DMS53 treated with DMSO at 0.1 percent for 48 hours (cell line): ENCODE measurements around the gene ZSWIM8.
"Not testable (repeated sequence)": the region's sequence is repeated elsewhere in the genome, so short reads cannot be mapped to it uniquely, and the experiment has no call there.

Experiments
- DNase-seq: peaks from one replicate; lab custom pipeline; 2025; ENCODE audit not compliant: unreplicated experiment; lab: John Stamatoyannopoulos, UW

ZSWIM8 gene, protein sequence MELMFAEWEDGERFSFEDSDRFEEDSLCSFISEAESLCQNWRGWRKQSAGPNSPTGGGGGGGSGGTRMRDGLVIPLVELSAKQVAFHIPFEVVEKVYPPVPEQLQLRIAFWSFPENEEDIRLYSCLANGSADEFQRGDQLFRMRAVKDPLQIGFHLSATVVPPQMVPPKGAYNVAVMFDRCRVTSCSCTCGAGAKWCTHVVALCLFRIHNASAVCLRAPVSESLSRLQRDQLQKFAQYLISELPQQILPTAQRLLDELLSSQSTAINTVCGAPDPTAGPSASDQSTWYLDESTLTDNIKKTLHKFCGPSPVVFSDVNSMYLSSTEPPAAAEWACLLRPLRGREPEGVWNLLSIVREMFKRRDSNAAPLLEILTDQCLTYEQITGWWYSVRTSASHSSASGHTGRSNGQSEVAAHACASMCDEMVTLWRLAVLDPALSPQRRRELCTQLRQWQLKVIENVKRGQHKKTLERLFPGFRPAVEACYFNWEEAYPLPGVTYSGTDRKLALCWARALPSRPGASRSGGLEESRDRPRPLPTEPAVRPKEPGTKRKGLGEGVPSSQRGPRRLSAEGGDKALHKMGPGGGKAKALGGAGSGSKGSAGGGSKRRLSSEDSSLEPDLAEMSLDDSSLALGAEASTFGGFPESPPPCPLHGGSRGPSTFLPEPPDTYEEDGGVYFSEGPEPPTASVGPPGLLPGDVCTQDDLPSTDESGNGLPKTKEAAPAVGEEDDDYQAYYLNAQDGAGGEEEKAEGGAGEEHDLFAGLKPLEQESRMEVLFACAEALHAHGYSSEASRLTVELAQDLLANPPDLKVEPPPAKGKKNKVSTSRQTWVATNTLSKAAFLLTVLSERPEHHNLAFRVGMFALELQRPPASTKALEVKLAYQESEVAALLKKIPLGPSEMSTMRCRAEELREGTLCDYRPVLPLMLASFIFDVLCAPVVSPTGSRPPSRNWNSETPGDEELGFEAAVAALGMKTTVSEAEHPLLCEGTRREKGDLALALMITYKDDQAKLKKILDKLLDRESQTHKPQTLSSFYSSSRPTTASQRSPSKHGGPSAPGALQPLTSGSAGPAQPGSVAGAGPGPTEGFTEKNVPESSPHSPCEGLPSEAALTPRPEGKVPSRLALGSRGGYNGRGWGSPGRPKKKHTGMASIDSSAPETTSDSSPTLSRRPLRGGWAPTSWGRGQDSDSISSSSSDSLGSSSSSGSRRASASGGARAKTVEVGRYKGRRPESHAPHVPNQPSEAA (N-terminal part only)

DNA sequence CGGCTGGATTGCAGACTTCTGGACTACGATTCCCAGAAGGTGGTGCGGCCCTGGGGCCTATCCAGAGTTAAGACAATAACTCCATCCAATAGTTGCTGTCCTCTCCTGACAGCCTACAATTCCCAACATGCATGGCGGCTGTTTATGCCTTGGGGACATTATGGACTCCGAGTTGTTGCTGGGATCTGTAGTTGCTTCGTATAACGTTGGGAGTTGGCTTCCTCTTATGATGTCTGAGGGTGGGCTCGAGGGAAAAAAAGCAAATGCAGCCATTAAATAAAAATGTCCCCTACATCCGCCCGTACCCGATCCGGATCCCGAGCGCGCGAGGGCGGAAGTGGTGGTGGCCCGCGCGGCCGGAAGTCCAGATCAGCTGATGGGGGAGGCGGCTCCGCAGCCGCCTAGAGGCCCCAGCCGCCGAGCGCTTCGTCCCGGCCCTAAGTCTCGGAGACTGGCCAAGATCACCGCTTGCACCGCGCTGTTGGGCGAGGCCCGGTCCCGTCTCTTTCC lies at the start of gene ZSWIM8:
Gene ZSWIM8 (plus strand): TSS at position 396 of the 510 bp plus-strand sequence. CDS start 273 bp downstream, outside the sequence.
- peak; percentile 88 for DNase-seq

DNA sequence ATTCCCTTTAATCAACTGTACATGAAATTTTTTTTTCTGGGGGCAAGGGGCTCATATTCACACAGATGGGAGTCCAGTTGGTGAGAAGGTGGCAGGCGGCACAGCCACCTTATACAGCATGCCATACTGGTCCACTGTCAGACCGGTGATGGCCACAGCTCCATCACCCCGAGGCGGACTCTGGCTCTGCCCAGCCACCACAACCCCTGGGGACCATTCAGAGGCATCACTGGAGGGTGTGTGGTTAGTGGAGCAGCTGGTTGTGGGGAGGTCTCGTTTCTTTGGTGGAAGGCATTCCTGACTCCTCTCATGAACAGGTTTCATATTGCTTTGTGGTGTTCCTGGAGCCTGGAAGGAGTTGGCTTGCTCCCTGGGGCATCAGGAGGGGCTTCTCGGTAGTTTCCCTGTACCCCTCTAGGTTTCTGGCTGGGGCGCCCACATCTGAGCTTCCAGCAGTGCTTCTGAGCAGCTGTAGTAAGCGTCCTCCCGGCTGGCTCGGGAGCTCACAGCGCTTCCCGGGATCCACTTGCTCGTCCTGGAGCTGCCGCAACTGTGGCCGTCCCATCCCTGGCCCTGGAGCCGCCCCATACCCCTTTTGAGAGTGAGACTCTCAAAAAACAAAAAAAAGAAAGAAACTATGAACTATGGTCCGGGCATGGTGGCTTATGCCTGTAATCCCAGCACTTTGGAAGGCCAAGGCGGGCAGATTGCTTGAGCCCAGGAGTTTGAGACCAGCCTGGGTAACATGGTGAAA lies 44.7 kb upstream of the ZSWIM8 start:
- DNase-seq: not testable (repeated sequence)

DNA sequence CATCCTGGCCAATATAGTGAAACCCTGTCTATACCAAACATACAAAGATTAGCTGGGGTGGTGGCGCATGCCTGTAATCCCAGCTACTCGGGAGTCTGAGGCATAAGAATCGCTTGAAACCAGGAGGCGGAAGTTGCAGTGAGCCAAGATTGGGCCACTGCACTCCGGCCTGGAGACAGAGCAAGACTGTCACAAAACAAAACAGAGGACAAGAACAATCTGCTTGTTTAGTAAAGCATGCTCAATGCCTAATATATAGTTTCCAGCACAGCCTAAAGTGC lies 43.0 kb upstream of the ZSWIM8 start:
- DNase-seq: no peak

DNA sequence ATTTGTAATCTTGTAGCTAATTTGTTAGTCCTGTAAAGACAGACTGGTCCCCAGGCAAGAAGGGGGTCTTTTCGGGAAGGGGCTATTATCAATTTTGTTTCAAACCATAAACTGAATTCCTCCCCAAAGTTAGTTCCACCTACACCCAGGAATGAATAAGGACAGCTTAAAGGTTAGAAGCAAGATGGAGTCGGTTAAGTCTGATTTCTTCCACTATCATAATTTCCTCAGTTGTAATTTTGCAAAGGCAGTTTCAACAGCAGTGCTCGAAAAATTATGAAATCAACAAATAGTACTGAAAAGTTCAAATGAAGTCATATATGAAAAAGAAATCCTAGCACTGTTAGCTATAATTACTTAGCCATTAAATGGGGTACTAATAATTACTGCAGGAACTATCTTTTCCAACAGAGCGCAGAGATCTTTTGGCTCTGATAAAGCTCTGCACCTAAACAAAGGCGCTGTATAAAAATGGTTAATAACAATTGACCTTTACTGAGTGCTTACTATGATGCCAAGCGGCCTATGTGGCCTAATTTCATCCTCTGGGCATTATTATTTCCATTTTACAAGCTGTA lies 42.0 kb upstream of the ZSWIM8 start:
- DNase-seq: no peak

DNA sequence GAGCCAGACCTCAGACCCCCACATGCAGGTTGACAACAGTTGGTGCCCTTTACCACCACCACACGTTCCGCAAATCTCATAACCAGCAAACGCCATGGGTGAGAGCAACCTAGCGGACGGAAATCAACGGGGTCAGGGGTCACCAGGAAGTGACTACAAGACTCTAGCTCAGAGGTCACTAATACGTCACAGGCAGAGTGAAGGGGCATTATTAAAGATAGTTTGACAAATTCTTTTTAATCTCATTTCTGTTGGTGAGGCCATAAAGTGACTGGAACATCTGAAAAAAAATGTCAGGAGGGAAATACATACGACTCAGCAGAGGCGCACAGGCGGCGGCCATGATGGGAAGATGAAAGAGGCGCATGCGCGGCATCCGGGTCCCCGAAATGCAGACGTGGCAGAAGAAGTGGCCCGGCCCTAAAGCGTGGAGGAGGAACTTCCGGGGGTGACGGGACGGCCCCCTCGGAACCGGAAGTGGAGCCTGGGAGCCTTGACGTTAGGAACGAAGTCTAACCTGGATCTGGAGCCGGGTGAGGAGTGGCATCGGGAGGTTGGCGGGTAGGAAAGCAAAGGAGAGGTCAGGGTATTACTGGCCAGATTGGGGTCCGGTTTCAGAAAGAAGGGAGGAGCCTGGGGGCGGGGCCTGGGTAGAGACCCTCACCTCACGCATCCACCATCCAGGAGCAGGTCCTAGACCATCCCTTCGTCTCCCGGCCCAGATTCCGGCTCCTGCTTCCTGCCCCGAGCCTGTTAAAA lies 41.3 kb upstream of the ZSWIM8 start, which contains the start of gene SEC24C:
Gene SEC24C (plus strand): TSS at position 468 of the 759 bp plus-strand sequence. CDS start 2,461 bp downstream, outside the sequence.
- DNase-seq: peak; percentile 90

DNA sequence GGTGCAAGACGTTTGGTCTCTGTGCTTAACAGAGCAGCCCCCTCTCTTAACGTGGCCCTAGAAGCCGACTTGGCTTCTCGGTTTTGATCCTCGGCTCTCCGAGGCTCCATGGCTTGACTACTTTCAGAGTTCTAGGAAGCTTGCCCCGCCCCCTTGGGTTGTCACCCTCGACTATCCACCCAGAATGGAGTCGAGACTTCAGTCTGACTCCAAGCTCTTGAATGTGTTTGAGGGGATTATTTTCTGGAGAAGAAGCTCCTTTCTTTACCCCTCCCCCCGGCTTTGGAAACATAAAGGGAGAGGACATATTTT lies 40.8 kb upstream of the ZSWIM8 start:
- DNase-seq: no peak

DNA sequence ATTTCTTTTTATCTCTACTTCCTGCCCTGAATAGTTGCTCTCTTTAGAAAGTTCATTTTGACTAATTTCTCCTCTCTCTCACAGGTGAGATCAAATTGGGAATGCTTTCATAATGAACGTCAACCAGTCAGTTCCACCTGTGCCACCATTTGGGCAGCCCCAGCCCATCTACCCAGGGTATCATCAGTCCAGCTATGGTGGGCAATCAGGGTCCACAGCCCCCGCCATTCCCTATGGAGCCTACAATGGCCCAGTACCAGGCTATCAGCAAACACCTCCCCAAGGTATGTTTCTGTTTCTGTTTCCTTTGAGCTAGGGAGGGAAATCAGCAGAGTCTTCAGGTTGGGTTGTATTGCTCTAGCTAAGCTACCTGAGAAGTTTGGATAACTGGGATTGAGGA lies 38.7 kb upstream of the ZSWIM8 start:
- DNase-seq: no peak

DNA sequence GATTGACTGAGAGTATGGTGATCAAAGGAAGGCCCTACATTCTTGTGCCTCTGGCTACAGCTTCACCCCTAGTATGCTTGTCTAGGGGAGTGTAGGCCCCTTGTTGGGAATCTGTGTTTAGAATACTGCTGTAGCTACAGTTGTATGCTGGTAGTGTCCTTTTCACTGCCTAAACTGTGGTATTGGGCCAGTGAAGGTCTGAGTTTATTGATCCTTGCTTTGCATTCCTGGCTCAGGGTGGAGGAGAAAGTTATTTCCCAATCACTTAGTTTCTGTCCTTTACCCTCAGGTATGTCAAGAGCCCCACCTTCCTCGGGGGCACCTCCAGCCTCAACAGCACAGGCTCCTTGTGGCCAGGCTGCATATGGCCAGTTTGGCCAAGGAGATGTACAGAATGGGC lies 34.6 kb upstream of the ZSWIM8 start:
- no peak for DNase-seq

DNA sequence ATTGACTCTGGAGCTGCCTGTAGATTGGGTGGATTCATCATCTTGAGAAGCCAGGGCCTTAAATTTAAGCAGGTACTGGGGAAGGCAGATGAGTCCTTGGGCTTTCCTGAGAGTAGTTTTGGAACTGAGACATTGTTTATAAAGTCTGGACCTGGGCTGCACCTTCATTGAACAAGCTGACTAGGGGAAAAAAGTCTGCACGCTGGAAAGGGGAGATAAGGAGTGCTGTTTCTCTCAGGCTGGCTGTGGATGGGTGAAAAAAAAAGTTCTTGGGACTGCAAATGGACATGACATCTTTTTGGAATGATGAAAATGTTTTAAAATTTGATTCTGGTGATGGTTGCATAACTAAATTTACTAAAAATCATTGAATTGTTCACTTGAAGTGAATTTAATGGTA lies 29.2 kb upstream of the ZSWIM8 start:
- no peak for DNase-seq

DNA sequence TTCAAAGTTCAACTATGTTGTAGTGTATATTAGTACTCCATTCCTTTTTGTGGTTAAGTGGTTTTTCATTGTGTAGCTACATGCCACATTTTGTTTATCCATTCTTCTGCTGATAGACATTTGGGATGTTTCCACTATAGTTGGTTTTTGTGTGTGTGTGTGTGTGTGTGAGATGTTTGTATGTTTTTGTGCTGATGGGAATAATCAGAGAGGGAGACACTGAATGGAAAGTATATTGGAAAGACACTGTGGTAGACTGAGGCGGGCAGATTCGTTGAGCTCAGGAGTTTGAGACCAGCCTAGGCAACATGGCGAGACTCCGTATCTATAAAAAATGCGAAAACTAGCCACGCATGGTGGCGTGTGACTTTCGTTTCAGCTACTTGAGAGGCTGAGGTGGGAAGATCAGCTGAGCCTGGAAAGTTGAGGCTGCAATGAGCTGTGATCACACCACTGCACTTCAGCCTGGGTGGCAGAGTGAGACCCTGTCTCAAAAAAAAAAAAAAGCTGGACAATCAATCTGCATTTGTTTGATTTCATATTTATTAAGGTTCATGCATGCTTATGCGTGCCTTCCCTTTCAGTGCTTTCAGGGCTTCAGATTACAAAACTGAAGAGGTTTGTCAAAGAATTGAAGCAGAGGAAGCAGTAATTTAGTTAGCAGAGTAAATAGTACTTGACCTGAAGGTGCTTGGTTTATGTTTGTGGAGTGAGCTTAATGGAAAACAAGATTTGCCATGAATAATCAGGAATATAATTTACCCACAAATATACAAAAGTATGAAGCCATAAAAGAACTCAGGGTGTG lies 26.5 kb upstream of the ZSWIM8 start:
- peak; percentile 92 for DNase-seq

DNA sequence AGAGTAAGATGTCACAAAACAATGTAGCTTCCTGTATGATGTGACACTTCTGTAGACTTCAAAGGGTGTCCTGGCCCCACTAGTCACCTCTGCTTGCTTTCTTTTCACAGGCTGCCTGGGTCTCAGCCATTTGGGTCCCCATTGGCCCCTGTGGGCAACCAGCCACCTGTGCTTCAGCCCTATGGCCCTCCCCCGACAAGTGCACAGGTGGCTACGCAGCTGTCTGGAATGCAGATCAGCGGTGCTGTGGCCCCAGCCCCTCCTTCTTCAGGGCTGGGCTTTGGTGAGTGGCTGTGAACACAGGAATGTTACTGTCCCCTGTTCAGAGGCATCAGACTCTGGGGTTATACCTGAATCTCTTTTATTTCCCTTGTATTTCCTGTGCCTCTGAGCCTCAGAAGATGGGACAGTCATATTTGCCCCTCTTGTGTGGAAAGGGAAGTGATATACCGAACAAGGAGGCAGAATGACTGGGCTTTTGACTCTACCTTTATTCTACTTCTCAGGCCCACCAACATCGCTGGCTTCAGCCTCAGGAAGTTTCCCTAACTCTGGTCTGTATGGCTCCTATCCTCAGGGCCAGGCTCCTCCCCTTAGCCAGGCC lies 25.8 kb upstream of the ZSWIM8 start:
- DNase-seq: peak; percentile 92

DNA sequence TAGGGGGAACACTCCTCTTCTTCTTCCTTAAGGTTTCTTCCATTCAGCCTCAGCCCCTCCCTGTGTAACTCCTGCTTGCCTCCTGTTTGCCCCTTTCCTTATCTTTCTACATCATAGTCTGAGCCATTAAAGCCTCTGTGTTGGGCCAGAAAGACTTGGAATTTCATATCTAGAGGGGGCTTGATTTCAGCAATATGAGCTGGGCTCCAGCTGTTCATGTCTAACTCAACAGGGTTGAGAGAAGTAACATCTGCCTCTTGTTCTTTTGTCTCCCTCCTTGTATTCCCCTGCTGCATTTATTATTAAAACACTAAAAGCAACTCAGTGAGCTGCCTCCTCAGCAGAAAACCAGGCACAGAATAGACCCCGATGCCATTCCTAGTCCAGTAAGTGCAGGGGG lies 23.6 kb upstream of the ZSWIM8 start:
- DNase-seq: no peak

DNA sequence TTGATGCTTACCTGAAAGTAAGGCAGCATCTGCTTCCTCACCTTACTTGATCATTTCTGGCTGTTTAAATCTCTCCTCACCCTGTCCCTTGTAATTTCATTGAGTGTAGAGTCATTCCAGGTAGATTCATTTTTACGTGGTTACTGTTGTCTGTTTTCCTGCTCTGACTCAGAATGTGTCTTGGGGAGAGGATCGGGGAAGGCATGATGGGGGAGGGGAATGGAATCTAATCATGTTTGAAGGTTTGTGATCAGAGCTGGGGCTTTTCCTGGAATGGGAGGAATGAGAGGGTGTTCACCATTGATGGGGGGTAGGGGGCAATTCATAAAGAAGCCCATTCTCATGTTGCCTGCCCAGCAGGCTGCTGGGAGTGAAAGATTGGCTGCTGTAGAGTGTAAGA lies 22.5 kb upstream of the ZSWIM8 start:
- no peak for DNase-seq

DNA sequence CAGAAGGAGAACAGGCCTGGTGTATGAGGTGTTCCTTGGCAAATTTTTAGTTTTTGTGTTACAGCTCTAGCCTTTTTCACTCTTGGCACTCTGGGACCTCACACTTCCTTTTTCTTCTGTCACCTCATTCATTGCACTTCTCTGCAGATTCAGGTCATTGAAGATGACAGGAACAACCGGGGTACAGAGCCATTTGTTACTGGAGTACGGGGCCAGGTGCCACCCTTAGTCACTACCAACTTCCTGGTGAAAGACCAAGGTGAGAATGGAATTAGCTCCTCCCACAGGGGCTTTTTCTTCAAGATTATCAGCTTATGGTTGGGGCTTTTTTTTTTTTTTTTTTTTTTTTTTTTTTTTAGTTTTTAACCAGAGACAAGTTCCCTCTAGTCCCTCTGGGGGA lies 22.1 kb upstream of the ZSWIM8 start:
- no peak for DNase-seq

DNA sequence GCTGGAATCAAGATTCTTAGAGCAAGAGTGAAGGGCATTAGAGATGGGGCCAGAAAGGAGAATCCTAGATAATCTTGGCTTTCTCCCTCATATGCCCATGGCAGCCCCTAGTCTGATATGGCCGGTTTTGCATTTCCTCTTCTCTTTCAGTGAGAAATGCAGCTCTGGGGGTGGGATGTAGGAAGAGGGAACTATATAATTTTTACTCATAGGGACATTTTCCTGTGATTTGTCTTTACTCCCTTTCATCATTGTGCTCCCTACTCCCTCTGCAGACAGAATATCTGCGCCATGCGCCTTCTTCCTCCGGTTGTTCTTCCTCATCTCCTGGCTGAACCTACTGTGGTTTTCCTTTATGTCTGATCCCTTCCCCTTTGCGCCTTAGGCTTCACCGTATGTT lies 20.3 kb upstream of the ZSWIM8 start:
- DNase-seq: no peak

DNA sequence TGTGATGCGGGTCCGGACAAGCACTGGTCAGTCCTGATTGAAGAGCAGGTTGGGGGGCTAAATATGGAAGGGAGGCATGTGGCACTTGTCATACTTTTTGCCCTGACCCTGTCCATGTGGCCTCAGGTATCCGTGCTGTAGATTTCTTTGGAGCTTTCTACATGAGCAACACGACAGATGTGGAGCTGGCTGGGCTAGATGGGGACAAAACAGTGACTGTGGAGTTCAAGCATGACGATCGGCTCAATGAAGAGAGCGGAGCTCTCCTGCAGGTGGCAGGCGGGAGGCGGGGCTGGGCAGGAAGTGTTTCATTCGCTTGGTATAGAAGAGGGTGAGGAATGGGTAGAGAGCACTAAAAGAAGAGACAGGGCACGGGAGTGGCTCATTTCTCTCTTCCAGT lies 16.5 kb upstream of the ZSWIM8 start:
- DNase-seq: peak; percentile 83

DNA sequence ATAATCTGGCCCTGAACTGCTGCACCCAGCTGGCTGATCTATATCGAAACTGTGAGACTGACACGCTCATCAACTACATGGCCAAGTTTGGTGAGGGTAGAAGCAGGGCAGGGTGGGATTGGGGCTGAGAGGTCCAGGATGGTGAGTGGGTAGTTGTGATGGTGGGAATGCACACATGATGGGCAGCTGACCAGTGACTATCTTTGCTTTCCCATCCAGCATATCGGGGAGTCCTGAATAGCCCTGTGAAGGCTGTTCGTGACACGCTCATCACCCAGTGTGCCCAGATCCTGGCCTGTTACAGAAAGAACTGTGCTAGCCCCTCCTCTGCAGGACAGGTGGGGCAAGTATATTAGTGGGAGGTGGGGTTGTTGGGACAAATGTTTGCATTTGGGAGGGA lies 16.0 kb upstream of the ZSWIM8 start:
- DNase-seq: no peak

DNA sequence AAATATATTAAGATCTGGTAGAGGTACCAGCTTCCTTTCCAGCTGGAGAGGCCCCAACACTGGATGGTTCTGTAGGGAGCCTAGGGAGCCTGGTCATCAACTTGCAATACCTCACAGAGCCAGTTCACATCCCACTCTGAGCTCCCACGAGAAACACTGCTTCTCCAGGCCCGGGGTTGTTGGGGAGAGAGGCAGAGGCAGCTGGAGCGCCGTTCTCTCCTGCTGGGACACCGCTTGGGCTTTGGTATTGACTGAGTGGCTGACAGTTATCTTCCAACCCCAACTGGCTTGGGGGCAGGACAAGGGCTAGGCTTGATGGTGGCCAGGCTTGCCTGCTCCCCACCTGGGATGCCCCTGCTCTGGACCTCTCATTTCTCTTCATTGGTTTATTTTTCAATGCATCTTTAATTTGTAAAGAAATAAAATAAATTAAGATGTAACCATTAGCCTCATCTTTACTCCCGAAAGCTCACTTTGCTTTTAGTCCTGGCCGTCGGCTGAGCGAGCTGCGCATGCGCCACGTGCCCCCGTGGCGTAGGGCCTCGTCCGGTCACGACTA lies 13.6 kb upstream of the ZSWIM8 start:
- peak; percentile 60 for DNase-seq
